Panc1 (cell line): ENCODE data around the gene BLTP3B. TPM values are rescaled to one million over a fixed set of nuclear protein-coding genes. Genes with fewer than 3 reads are reported as not detected.

Experiments used
- ATAC-seq: fragments of 200-7000 bp; cut with Tn5 transposase; 2 replicates; pipeline ENCODE4 v1.9.1; 2020; ENCODE audit warnings: mild to moderate bottlenecking, moderate library complexity
- BruUV-seq: library from RNA; stranded (reverse); fragments of 400-500 nt; replicated peaks from 2 replicates; lab custom pipeline; 2021; lab: Mats Ljungman, UMichigan
- CTCF ChIA-PET: fragments of 300-600 bp; sonication (Branson Sonifier 250); formaldehyde crosslinking; loops from one replicate; lab custom pipeline; 2022; ENCODE audit warnings: antibody characterized with exemption; lab: Charles Lee
- POLR2A ChIA-PET: fragments of 300-600 bp; sonication (Branson Sonifier 250); formaldehyde crosslinking; loops from one replicate; lab custom pipeline; 2022; ENCODE audit warnings: antibody characterized with exemption; lab: Charles Lee
- DNase-seq: peaks from one replicate; pipeline ENCODE4 v3.0.0-alpha.2; 2010; ENCODE audit warnings: low read depth, low spot score
- H3K27ac ChIP-seq: 2 replicates; pipeline ENCODE4 v1.5.1; 2011; ENCODE audit warnings: mild to moderate bottlenecking, low read length, inconsistent platforms
- H3K27me3 ChIP-seq: fragments of 200-500 bp; sonication (Bioruptor generic); 2 replicates; pipeline ENCODE4 v1.6.0; 2014; ENCODE audit warnings: low read length, inconsistent platforms; ENCODE audit not compliant: control insufficient read depth, insufficient read depth
- H3K36me3 ChIP-seq: fragments of 200-500 bp; sonication (Bioruptor generic); 2 replicates; pipeline ENCODE4 v1.5.1; 2014; ENCODE audit warnings: inconsistent platforms, mild to moderate bottlenecking, low read length, moderate library complexity; ENCODE audit not compliant: control insufficient read depth, insufficient read depth
- H3K4me1 ChIP-seq: 2 replicates; pipeline ENCODE4 v1.5.1; 2011; ENCODE audit warnings: inconsistent platforms, mild to moderate bottlenecking, low read length, moderate library complexity; ENCODE audit not compliant: control insufficient read depth, insufficient read depth
- H3K4me3 ChIP-seq, 2 experiments: 2 replicates each; pipeline ENCODE4 v1.5.1; 2011 to 2012; ENCODE audit warnings: low read depth in 2 of 2, low read length in 2 of 2, mild to moderate bottlenecking in 2 of 2, inconsistent platforms in 1 of 2, moderate library complexity in 1 of 2
- H3K9me3 ChIP-seq: fragments of 200-500 bp; sonication (Bioruptor generic); 2 replicates; pipeline ENCODE4 v1.5.1; 2014; ENCODE audit warnings: low read depth, mild to moderate bottlenecking, inconsistent platforms, low read length, moderate library complexity; ENCODE audit not compliant: control insufficient read depth, insufficient read depth
- POLR2AphosphoS5 ChIP-seq: IDR thresholded peaks from 2 replicates; pipeline ENCODE4 v1.6.1; 2012; ENCODE audit warnings: mild to moderate bottlenecking, low read depth, low read length, moderate library complexity
- SIN3A ChIP-seq: IDR thresholded peaks from 2 replicates; pipeline ENCODE4 v1.6.1; 2012; ENCODE audit warnings: low read depth, mild to moderate bottlenecking, low read length, moderate library complexity, borderline replicate concordance; ENCODE audit not compliant: insufficient read depth
- TCF7L2 ChIP-seq: IDR thresholded peaks from 2 replicates; pipeline ENCODE4 v1.6.1; 2011; ENCODE audit warnings: mild to moderate bottlenecking, low read depth, low read length, inconsistent platforms
- in situ Hi-C: cut with HindIII; loops from 2 replicates; pipeline ENCODE4 v1.10.0; 2016; ENCODE audit warnings: low sequenced_read_pairs, low pct_unique_long_range_greater_than_20kb
- intact Hi-C: fragments of 100-400 bp; cut with micrococcal nuclease; formaldehyde crosslinking; loops from one replicate; pipeline ENCODE4 v1.10.0; 2022; ENCODE audit not compliant: unreplicated experiment
- total RNA-seq: library from RNA; stranded (reverse); gene quantifications from one replicate; pipeline ENCODE4 v1.2.1, GENCODE V29; 2021; ENCODE audit not compliant: unreplicated experiment
- TF ChIP-seq, protein P1 (sequence below), 2 experiments: IDR thresholded peaks; 2 replicates each; pipeline ENCODE4 v1.6.1; 2011 to 2012; ENCODE audit warnings: low read depth in 2 of 2, control low read depth in 1 of 2, low read length in 1 of 2, mild to moderate bottlenecking in 1 of 2, moderate library complexity in 1 of 2; ENCODE audit not compliant: insufficient read depth in 1 of 2
- TF ChIP-seq, protein P2 (sequence below): fragments of 450-650 bp; IDR thresholded peaks from 2 replicates; pipeline ENCODE4 v1.5.1; 2017; ENCODE audit warnings: mild to moderate bottlenecking

Gene BLTP3B
- total RNA-seq, 1 experiment from 2014 or later = 32.2 TPM

DNA sequence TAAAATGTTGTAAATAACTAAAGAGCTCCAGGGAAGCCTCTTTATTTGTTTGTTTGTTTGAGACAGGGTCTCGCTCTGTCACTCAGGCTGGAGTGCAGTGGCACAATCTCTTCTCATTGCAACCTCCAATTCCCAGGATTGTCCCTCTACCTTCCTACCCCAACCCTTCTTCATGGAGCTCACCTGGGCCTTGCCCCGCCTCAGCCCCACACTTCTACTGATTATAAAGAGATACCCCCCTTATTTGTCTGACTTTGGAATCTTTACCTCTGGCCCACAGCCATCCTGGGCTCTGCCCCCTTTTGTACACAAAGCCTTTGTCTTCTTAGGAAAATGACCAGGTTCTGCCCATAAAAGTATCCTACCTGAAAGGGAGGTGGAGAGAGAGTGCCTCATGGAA, 9.1 kb upstream of the BLTP3B start:
- Histone ChIP-seq H3K27ac (no peak overlapping the region), H3K4me3 (no peak overlapping the region), H3K9me3 (no peaks in the 10 kb centered on the region), H3K27me3 (no peaks in the 10 kb centered on the region), H3K4me1 (no peaks in the 10 kb centered on the region), H3K36me3 (no peaks in the 10 kb centered on the region)
- BruUV-seq = no TSS peak
- CTCF ChIA-PET = no interaction called here
- ATAC-seq (no peak), DNase-seq (no peak)
- TF ChIP-seq TCF7L2 (no peak), SIN3A (no peak), POLR2AphosphoS5 (no peak)
- TF ChIP-seq, protein P1, sequence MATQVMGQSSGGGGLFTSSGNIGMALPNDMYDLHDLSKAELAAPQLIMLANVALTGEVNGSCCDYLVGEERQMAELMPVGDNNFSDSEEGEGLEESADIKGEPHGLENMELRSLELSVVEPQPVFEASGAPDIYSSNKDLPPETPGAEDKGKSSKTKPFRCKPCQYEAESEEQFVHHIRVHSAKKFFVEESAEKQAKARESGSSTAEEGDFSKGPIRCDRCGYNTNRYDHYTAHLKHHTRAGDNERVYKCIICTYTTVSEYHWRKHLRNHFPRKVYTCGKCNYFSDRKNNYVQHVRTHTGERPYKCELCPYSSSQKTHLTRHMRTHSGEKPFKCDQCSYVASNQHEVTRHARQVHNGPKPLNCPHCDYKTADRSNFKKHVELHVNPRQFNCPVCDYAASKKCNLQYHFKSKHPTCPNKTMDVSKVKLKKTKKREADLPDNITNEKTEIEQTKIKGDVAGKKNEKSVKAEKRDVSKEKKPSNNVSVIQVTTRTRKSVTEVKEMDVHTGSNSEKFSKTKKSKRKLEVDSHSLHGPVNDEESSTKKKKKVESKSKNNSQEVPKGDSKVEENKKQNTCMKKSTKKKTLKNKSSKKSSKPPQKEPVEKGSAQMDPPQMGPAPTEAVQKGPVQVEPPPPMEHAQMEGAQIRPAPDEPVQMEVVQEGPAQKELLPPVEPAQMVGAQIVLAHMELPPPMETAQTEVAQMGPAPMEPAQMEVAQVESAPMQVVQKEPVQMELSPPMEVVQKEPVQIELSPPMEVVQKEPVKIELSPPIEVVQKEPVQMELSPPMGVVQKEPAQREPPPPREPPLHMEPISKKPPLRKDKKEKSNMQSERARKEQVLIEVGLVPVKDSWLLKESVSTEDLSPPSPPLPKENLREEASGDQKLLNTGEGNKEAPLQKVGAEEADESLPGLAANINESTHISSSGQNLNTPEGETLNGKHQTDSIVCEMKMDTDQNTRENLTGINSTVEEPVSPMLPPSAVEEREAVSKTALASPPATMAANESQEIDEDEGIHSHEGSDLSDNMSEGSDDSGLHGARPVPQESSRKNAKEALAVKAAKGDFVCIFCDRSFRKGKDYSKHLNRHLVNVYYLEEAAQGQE (IDR thresholded peaks at IDR 0.05; ENCODE audit: insufficient read depth in 1 of 2, low read depth in 2 of 2, low read length in 1 of 2) = no peak
- TF ChIP-seq, protein P2, sequence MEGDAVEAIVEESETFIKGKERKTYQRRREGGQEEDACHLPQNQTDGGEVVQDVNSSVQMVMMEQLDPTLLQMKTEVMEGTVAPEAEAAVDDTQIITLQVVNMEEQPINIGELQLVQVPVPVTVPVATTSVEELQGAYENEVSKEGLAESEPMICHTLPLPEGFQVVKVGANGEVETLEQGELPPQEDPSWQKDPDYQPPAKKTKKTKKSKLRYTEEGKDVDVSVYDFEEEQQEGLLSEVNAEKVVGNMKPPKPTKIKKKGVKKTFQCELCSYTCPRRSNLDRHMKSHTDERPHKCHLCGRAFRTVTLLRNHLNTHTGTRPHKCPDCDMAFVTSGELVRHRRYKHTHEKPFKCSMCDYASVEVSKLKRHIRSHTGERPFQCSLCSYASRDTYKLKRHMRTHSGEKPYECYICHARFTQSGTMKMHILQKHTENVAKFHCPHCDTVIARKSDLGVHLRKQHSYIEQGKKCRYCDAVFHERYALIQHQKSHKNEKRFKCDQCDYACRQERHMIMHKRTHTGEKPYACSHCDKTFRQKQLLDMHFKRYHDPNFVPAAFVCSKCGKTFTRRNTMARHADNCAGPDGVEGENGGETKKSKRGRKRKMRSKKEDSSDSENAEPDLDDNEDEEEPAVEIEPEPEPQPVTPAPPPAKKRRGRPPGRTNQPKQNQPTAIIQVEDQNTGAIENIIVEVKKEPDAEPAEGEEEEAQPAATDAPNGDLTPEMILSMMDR = no peak
- in situ Hi-C loops (no loop called here), intact Hi-C loops (no loop called here)
- POLR2A ChIA-PET = no interaction called here

DNA sequence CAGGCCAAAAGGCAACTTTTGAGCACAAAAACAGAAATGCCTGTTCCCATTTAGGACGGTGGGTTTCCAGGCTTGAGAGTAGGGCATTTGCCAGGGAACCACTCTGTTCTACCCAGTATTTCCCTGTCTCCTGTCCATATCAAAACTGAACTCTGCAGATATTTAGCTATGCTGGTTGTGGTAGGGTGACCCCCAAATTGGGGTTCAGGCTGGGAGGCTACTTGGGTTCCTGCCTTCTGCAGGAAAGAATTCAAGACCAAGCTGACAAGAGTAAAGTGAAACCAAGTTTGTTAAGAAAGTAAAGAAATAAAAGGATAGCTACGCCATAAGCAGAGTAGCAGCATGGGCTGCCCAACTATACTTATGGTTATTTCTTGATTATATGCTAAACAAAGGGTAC, 3.6 kb upstream of the BLTP3B start:
- TF ChIP-seq, protein P1 (IDR thresholded peaks at IDR 0.05; ENCODE audit: insufficient read depth in 1 of 2, low read depth in 2 of 2, low read length in 1 of 2) = no peak
- TF ChIP-seq SIN3A = no peak
- no peaks in the 10 kb centered on the region for H3K36me3 ChIP-seq
- DNase-seq (no peak), ATAC-seq (no peak)
- H3K4me1 ChIP-seq = peaks cover 5% of the 10 kb centered on the region; the same call in 1 of the 2 replicates
- POLR2A ChIA-PET = no interaction called here
- no peaks in the 10 kb centered on the region for H3K9me3 ChIP-seq
- in situ Hi-C loops (no loop called here), intact Hi-C loops (no loop called here)
- H3K27me3 ChIP-seq = no peaks in the 10 kb centered on the region
- H3K4me3 ChIP-seq = no peak overlapping the region
- CTCF ChIA-PET = no interaction called here
- BruUV-seq = no TSS peak
- no peak overlapping the region for H3K27ac ChIP-seq
